Fibroblast of upper back skin (primary cell): Measurements from ENCODE around the gene WWOX.

ENCODE experiments used
- DNase-seq: peaks from one replicate; pipeline ENCODE4 v3.0.0-alpha.2; 2013

Gene WWOX

GRCh38 chr16:78309763-78310162, 210.3 kb downstream of the WWOX start:
- DNase-seq: no peak

DNA sequence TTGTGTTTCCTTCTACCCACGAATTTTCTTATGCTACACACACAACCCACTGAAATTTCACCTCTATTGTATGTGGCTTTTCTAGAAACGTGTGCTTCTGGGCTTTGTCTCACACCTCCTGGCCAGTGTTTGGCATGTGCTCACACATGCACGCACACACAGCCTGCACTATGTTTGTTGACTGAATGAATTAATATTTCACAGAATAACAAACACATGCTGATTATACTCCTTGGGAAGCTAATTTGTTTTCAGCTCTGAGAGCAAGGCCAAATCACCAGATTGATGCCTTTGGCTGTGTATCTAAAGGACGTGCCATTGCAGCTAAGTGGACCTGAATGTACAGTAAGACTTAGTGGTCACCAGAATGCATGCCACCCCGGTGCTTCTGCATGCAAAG, 210.7 kb downstream of the WWOX start:
- no peak for DNase-seq

GRCh38 chr16:78310990-78311561, 211.6 kb downstream of the WWOX start:
- DNase-seq: peak; percentile 77

- no peak for DNase-seq
Measured at GRCh38 chr16:78311831-78312230, 212.4 kb downstream of the WWOX start.

DNA sequence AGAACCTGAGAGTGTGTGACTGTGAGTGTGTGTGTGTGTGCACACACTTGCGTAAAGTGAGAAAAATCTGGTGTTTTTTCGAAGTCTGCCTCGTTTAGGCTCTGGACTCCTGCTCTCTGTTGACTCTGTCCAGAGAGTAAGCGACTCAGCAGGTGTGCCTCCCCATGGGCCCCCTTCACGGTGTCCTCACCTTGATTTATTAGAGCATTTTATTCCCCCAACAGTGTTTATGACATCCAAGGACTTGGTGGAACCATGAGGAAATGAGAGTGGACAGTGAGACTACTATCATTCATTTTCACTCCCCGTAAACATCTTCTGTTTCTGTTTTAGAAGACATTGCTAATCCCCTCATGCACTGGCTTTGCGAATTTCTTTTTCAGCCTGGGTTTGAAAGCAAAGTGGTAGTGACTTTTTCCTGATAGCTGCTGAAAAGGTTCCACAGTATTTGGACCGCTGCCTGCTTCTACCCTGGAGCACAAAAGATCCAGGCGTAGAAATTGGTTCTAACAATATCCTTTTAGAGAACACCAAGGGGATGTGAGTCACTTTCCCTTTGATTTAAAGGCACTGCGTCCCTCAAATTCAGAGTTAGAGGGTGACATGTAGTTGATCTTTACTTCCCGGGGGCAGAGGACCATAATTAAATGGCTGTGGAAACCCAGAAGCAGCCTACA, 218.2 kb downstream of the WWOX start:
- DNase-seq: no peak

DNA sequence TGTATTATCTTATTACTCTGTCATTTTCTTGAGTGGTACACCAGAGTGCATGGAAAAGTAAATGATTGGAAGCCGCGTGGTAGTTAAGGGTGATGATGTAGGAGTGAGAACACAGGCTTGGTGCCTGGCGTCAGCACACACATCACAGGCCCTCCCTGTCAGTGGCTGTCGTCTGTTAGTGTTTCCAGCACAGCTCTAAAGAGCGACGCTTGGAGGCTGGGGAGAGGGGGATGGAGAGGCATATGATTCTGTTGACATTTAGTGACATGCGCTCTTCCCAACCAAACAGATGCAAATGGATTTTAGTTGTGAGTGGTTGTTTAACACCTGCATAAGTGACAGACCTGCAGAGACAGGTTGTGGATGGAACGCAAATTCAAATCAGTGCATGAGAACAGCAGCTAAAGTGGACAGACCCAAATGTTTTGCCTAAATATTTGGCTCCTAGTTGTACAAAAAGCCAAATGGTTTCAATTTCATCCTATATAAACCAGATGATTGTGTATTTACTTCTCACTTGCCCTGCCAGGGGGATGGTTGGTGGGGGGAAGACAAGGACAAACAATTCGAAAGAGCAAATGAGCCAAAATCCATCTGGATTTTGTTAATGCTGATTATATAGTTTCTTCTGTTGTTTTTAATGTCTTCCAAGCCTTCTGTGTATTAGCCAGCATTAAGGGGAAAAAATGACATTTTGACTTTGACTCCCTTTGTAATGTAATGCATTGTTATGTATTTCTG, 222.3 kb downstream of the WWOX start:
- DNase-seq: no peak

- DNase-seq: no peak
Measured at GRCh38 chr16:78323315-78323714, 223.9 kb downstream of the WWOX start.

DNA sequence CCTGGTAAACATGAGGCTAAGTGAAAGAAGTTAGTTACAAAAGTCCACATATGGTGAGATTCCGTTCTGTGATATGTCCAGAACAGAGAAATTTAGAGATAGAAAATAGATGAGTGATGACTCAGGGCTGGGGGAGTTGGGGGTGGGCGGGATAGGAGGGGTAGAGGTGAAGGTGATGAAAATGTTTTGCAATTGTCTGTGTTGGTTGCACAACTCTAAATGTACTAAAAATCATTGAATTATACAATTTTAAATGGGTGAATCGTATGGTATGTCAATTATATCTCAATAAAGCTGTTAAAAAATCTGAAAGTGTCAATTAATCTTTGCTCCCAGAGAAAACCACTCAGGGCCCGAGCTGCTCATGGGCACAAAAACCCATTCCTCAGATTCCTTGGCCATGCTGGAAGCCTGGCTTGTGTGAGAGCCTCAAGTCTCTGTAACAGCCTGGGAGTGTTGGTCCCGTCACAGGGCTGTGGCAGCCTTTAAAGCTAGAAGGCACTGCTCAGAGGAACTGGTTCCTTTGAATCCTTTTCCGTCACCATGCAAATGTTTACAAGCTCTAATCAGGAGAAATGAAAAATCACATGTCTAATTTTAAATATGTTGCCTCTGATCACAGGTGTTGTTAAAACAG, 225.3 kb downstream of the WWOX start:
- peak; percentile 39 for DNase-seq

DNA sequence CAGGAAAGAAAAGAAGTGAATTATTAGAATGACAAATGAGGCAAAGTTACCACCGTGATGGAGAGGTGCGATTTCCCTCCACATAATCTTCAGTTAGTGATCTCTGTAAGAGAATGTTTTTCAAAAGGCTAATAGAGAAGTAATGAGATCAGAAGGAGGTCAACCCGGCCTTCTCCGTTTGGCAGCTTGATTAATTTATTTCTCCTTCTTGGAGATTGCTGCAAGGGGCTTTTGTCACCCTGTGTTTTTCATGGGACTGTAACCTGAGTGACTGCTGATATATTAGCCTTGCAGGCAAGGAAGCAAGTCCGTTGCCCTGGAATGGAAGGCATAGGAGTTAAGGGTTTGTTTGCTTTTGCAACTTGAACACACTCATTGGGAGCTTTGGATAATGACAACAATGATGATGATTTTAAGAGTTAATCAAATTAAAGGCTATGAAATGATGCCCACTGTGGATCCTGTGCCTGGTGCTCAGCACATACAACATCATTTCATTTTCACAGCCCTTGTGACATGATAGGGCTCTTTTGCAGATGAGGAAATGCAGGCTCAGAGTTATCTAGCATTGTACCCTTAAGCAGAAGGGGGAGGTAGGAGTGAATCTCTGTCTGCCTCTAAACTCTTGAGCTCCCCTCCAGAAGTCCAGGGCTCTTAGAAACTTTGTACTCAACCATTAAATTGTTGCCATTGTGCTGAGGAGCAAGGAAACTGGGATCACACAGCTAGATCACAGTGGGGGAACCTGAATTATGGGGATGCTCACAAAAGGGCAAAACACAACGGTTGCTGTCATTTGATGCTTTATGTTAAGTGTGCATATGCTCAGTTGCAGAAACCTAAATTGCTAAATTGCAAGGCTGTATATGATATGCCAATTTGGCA, 226.3 kb downstream of the WWOX start:
- DNase-seq: no peak

GRCh38 chr16:78326731-78327130, 227.3 kb downstream of the WWOX start:
- no peak for DNase-seq

- DNase-seq: no peak
Measured at GRCh38 chr16:78331731-78332130, 232.3 kb downstream of the WWOX start.

GRCh38 chr16:78333808-78334207, 234.4 kb downstream of the WWOX start:
- DNase-seq: no peak

DNA sequence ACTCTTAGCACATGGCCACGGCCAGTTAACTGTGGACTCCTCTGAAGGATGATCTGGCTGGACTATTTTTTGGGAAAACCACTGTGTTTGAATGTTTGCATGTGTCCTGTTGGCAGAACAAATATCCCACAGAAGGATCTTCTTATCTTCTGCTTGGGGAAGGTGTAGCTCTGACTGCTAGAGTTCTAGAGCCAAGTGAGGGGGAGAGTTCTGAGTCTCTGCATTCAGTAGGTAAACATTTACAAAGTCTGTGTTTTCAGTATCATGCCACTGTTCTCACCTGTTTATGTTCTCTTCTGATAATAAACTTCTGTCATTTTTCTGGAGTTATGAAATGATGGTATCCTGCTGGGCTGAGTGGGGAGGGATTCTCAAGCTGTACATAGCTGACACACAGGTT, 241.1 kb downstream of the WWOX start:
- no peak for DNase-seq

- no peak for DNase-seq
Measured at GRCh38 chr16:78348068-78348467, 248.6 kb downstream of the WWOX start.

DNA sequence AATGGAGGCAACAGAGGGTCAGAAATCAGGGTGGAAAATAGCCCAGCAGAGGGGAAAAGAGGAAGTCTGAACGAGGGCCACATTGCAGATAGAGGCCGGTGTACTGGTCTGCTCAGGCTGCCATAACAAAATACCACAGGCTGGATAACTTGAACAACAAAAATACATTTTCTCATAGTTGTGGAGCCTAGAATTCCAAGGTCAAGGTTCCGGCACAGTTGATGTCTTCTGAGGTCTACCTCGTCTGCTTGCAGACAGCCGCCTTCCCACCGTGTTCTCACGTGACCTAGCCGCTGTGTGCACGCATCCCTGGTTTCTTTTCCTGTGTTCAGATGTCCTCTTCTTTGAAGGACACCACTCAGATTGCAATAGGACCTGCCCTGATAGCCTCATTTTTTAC, 249.4 kb downstream of the WWOX start:
- no peak for DNase-seq

DNA sequence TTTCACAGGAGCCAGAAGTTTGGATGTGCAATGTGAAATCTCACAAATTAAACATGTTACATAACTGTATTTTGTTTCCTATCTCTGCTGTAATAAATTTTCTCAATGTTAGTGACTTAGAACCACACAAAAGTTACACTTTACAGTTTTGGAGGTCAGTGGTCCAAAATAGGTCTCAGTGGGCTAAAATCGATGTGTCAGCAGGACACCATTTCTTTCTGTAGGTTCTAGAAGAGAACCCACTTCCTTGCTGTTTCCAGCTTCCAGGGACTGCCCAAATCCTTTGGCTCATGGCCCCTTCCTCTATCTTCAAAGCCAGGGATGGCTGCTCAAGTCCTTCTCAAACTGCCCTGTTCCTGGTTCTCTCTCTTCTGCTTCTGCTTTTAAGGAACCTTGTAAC, 252.7 kb downstream of the WWOX start:
- DNase-seq: no peak

- no peak for DNase-seq
Measured at GRCh38 chr16:78353640-78354275, 254.3 kb downstream of the WWOX start.

DNA sequence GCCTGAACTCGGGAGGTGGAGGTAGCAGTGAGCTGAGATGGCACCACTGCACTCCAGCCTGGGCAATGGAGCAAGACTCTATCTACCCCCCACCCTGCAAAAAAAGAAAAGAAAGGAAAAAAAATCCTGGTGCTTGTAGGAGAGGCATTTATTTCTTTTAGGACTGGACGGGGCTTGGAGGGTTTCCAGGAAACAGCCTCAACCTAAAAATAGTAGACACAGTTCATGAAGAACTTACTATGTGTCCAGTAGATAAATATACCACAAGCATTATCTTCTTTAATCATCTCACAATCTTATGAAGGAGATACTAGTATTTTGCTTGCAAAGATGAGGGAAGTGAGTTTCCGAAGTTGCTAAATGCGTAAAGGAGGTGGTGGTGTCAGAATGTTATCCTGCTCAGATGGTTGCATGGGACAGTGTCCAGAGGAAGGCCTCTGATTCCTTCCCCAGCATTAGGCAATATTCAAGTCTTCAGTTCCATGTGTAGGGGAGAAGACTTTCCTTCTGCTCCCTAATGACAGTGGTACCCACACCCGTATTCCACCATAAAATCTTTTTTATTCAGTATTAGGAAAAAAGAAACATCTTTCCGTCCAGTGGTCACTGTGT, 263.2 kb downstream of the WWOX start:
- DNase-seq: no peak

- no peak for DNase-seq
Measured at GRCh38 chr16:78363843-78364555, 264.5 kb downstream of the WWOX start.

GRCh38 chr16:78364556-78364880, 265.1 kb downstream of the WWOX start:
- no peak for DNase-seq

- DNase-seq: peak; percentile 7
Measured at GRCh38 chr16:78365366-78365765, 265.9 kb downstream of the WWOX start.
